HG03457 (cell line): ENCODE measurements around the gene POU2F2.
"Not testable (repeated sequence)": the region's sequence is repeated elsewhere in the genome, so short reads cannot be mapped to it uniquely, and the experiment has no call there.

Experiments
- ATAC-seq: cut with Tn5 transposase; IDR thresholded peaks from one replicate; pipeline ENCODE4 v1.9.1; 2021; ENCODE audit warnings: moderate number of reproducible peaks; ENCODE audit not compliant: unreplicated experiment

The POU2F2 gene

GRCh38 chr19:42108527-42109389, 23.5 kb downstream of the POU2F2 start:
- ATAC-seq: no peak

GRCh38 chr19:42105368-42105767, 26.9 kb downstream of the POU2F2 start:
- no peak for ATAC-seq

DNA sequence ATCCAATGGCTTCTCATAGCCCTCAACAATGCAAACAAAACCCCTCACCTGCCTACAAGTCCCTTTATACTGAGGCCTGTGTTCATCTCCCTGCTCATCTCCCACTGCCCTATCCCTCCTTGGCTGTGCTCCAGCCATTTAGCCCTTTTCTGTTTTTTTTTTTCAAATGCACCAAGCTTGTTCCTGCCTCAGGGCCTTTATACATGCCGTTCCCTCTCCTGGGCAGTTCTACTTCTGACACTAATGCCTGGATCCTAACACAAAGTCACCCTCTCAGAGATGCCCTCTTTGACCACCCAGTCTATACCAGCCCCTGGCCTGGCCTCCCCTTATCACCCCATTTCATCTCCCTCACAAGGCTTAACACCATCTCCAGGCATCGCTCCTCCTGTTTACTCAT, 29.4 kb downstream of the POU2F2 start:
- ATAC-seq: no peak

- ATAC-seq: not testable (repeated sequence)
These were observed 32.0 kb downstream of the POU2F2 start for GRCh38 chr19:42100241-42100640.

- no peak for ATAC-seq
These were observed 32.8 kb downstream of the POU2F2 start for GRCh38 chr19:42099336-42099925.

DNA sequence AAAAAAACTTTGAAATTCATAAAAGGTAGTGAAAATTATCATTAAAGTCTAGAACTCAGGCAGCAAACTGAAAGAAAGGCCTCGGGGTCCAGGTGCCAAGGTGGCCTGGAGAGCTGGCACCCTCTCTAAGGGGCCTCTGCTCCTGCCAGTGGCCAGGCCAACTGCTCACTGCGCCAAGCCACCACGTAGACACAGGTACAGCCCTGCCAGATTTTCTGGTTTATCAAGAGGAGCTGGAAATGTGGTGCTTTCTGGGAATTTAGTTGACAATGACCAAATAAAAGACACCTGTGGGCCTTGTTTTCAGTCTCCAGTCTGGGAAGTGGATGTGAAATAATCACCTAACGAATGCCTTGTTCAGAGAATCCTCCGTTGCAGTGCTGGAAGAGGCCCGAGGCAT, 33.5 kb downstream of the POU2F2 start:
- ATAC-seq: no peak

DNA sequence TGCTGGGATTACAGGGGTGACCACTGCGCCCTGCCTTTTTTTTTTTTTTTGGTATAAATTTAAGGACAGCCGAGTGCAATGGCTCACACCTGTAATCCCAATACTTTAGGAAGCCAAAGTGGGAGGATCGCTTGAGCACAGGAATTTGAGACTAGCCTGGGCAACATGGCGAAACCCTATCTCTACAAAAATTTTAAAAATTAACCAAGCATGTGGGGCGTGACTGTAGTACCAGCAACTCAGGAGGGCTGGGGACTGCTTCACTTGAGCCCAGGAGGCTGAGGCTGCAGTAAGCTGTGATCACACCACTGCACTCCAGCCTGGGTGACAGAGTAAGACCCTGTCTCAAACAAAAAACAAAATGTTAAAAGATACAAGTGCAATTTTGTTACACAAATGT, 34.8 kb downstream of the POU2F2 start:
- ATAC-seq: no peak

DNA sequence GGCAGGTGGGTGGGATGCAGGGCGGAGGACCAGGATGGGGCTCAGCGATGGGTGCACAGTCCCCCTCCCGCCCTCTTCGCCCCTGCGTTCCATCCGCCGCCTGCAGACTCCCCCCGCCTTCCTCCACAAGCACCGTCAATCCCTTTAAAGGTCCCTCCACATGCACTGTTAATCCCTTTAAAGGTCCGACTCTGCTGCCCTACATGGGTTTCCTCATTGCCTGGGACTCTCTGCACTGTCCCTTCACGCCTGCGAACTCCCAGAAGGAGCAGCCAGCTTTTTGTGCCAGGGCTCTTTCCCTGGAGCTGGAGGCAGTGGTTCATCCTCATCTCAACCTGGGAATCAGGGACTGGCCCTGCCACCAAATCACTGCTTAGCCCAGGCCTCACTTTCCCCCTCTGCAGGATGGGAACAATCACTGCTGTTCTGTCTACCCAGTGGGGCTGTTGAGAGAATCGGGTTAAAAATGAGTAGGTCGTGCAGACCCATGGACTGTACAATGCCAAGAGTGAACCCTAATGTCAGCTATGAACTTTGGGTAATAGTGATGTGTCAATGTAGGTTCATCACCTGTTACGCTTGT, 35.9 kb downstream of the POU2F2 start:
- no peak for ATAC-seq

- ATAC-seq: no peak
These were observed 36.4 kb downstream of the POU2F2 start for GRCh38 chr19:42095814-42096230.

GRCh38 chr19:42095142-42095813, 37.0 kb downstream of the POU2F2 start:
- ATAC-seq: no peak

GRCh38 chr19:42093926-42094325, 38.3 kb downstream of the POU2F2 start:
- ATAC-seq: no peak

- ATAC-seq: no peak
These were observed 38.7 kb downstream of the POU2F2 start for GRCh38 chr19:42093505-42093904.

DNA sequence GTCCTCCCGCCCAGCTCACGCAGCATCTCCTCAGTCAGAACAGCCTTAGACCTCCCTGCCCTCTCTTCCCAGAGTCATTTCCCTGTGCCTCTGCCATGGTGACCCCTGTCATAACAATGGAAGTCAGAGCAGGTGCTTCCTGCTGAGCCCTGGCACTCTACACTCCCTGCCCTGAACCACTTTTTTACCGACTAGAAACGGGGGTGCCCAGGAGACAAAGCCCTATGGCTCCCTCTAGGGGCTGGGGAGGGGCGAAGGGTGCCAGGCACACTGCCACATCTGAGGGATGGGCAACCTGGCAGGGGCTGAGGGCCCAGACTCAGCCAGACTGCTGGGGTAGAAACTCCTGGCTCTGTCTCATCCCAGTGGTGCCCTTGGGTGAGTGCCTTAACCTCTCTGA, 39.9 kb downstream of the POU2F2 start:
- ATAC-seq: no peak

GRCh38 chr19:42091742-42092141, 40.5 kb downstream of the POU2F2 start:
- no peak for ATAC-seq

DNA sequence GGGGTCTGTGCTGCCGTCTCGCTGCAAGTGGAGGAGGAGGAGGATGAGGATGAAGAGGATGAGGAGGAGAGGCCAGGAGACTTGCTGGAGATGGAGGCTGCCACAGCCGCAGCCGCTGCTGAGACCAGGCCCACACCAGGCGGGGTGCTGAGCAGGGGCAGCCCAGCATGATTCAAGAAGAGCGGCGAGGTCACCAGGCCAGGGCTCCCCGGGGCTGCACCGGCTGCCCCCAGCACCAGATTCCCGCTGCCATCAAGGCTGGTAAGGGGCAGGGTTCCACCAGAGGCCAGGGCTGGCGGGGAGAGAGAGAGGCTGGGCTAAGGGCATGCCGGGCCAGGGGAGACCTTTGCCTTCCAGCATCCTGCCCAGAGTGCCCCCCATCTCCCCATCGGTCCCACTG, 40.9 kb downstream of the POU2F2 start:
- no peak for ATAC-seq

DNA sequence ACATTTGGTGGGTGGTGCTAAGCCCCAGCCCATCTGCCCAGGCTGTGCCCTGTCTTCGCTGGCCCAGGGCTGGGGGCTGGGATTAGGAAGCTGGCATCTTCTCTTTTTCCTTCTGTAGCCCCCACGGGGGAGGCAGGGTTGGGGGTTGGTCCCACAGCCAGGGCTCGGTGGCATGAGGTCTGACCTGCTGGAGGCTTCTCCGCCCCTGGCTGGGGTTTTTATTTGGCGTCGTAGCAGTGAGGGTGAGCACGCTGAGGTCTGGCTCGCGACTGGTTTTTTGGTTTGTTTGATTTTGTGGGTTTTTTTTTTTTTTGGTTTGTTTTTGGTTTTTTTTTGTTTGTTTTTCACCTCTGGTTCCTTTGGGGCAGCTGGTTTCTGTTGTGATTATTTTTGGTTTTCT, 41.6 kb downstream of the POU2F2 start:
- ATAC-seq: no peak

- ATAC-seq: no peak
These were observed 42.5 kb downstream of the POU2F2 start for GRCh38 chr19:42089772-42090171.

- ATAC-seq: no peak
These were observed 43.0 kb downstream of the POU2F2 start for GRCh38 chr19:42089191-42089750.

DNA sequence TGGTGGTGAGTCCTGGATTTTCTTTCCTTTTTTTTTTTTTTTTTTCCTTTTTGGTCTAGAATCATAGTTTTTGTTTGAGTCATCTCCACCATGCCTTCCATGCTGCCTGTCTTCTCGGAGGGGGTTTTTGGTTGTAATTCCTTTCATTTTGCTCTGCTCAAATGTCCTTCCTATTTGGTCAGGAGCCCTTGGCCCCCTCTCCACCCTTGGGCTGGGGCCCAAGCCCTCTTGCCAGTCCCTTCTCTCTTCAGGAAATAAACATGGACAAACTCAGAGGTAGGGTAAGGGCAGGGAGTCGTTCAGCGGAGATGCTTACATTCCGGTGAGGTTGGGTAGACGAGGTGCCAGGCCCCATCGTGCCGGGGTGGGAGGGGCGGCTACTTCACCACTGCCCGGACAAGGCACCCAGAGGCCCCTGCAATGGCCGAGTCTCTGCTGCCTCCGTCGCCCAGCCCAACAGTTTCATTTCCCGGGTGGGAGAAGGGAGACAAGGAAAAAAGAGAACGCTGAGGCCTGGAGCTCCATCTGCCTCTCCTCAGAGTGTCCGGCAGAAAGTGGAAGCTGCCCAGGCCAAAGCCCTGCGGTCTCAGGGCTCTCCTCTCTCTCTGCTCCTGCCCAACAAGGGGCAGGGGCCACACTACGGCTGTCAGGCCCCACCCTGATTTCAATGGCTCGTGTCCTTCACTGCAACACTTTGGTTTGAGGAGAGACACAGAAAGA, 43.6 kb downstream of the POU2F2 start:
- no peak for ATAC-seq

GRCh38 chr19:42086770-42087550, 45.3 kb downstream of the POU2F2 start:
- no peak for ATAC-seq
